ENCODE measurements around the gene STXBP4.
A peak's percentile ranks its signal among the peaks of the same experiment; 100 is the strongest.

Gene STXBP4

DNA sequence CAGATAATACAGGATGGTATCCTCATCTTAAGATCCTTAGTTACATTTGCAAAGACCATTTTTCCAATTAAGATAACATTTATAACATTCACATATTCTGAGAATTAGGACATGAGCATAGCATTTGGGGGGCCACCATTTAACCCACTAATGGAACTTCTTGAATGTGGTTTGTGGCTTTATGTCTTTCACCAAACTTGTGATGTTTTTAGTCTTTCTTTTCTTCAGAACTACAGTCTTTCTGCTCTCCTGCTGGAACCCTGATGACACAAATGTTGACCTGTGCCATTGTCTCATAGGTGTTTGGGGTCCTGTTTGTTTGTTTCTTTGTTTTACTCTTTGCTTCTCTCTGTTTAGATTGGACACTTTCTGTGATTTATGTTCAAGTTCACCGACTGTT, 23.3 kb upstream of the STXBP4 start:
- Histone ChIP-seq H3K27ac (ENCODE audit: low read length) (no peak overlapping the region), H3K9ac (ENCODE audit: low read depth, low read length) (no peak overlapping the region), H3K4me3 (ENCODE audit: low read length) (no peak overlapping the region), H3K9me3 (ENCODE audit: insufficient read depth, low read depth, low read length) (no peaks in the 10 kb centered on the region), H3K36me3 (ENCODE audit: insufficient read depth, low read depth, low read length) (peaks cover 76% of the 10 kb centered on the region), H3K4me1 (ENCODE audit: insufficient read depth, low read length) (no peaks in the 10 kb centered on the region), H3K27me3 (ENCODE audit: insufficient read depth, low read length) (no peaks in the 10 kb centered on the region)

DNA sequence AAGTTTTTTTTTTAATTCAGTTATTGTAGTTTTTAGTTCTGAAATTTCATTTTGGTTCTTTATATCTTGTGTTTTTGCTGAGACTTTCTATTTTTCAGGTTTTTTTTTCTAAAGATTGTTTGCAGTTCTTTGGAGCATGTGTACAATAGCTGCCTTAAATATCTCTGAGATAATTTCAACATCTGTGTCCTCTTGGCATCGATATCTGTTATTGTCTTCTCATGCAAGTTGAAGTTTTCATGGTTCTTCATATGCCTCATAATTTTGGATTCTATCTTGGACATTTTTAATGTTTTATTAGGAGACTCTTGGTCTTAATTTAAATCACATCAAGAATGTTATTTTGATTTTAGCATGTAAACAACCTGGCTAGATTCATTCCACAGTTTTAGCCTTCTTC, 22.9 kb upstream of the STXBP4 start:
- no peaks in the 10 kb centered on the region for H3K4me1 ChIP-seq (ENCODE audit: insufficient read depth, low read length)
- no peak overlapping the region for H3K4me3 ChIP-seq (ENCODE audit: low read length)
- no peaks in the 10 kb centered on the region for H3K9me3 ChIP-seq (ENCODE audit: insufficient read depth, low read depth, low read length)
- H3K27ac ChIP-seq (ENCODE audit: low read length) = no peak overlapping the region
- H3K27me3 ChIP-seq (ENCODE audit: insufficient read depth, low read length) = no peaks in the 10 kb centered on the region
- peaks cover 76% of the 10 kb centered on the region for H3K36me3 ChIP-seq (ENCODE audit: insufficient read depth, low read depth, low read length)
- H3K9ac ChIP-seq (ENCODE audit: low read depth, low read length) = no peak overlapping the region

DNA sequence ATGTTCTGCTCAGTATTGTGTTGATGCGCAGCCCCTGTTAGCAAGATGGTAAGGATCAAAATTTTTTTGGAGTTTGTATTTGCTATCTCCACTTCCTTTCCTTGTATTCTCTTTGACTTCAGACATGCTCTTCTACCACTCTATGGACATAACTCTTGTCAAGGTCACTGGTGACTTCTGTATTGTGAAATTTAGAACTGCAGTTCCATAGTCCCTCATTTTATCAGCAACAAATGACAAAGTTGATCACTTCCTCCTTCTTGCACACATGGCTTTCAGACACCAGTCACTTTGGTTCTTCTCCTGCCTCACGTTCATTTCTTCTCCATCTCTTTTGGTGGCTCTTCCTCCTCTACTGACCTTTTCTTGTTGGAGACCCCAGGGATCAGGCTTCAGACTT, 21.2 kb upstream of the STXBP4 start:
- Histone ChIP-seq H3K36me3 (ENCODE audit: insufficient read depth, low read depth, low read length) (peaks cover 76% of the 10 kb centered on the region), H3K9me3 (ENCODE audit: insufficient read depth, low read depth, low read length) (no peaks in the 10 kb centered on the region)

DNA sequence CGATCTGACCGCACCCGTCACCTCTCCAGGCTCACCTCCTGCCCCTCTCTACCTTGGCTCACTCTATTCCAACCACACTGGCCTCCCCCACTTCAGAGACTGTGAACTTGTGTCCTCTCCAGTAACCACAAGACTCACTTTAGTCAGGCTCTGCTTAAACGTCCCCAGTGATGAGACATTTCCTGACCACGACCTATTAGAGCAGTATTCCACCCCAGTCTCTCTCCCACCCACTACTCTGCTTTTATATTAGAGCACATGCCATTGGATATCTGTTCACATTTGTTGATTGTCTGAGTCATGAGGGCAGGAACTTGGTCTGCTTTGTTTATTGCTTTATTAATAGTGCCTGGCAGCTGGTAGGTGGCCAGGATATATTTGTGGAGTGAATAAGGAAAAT, 20.2 kb upstream of the STXBP4 start:
- Histone ChIP-seq H3K27ac (ENCODE audit: low read length) (no peak overlapping the region), H3K36me3 (ENCODE audit: insufficient read depth, low read depth, low read length) (peaks cover 85% of the 10 kb centered on the region), H3K4me3 (ENCODE audit: low read length) (no peak overlapping the region)

More for the DNA sequence above, 21.2 kb upstream of the STXBP4 start:
- Histone ChIP-seq H3K4me1 (ENCODE audit: insufficient read depth, low read length) (no peaks in the 10 kb centered on the region), H3K27me3 (ENCODE audit: insufficient read depth, low read length) (no peaks in the 10 kb centered on the region), H3K4me3 (ENCODE audit: low read length) (no peak overlapping the region), H3K9ac (ENCODE audit: low read depth, low read length) (no peak overlapping the region), H3K27ac (ENCODE audit: low read length) (no peak overlapping the region)

DNA sequence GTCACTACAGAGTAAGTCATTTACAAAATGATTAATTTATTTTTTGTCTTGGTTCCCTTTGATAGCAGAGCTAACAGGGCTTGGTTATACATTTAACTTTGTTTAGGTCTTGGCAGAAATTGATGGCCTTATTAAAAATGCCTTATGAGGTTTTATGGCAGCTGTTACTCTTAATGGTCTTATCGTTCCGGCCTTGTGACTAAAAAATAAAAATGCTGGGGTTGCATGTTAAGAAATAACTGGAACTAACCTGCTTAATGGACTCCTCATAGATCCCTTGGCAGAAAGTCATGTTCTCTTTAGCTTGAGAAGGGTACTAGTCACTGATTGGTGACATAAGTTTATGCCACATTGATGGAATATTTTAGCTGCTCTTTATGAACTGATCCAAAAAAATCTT, 18.4 kb upstream of the STXBP4 start:
- Histone ChIP-seq H3K4me1 (ENCODE audit: insufficient read depth, low read length) (no peaks in the 10 kb centered on the region), H3K4me3 (ENCODE audit: low read length) (no peak overlapping the region), H3K27ac (ENCODE audit: low read length) (no peak overlapping the region), H3K36me3 (ENCODE audit: insufficient read depth, low read depth, low read length) (peaks cover 96% of the 10 kb centered on the region), H3K9ac (ENCODE audit: low read depth, low read length) (no peak overlapping the region), H3K27me3 (ENCODE audit: insufficient read depth, low read length) (no peaks in the 10 kb centered on the region), H3K9me3 (ENCODE audit: insufficient read depth, low read depth, low read length) (no peaks in the 10 kb centered on the region)

More for the DNA sequence above, 20.2 kb upstream of the STXBP4 start:
- no peaks in the 10 kb centered on the region for H3K27me3 ChIP-seq (ENCODE audit: insufficient read depth, low read length)
- no peak overlapping the region for H3K9ac ChIP-seq (ENCODE audit: low read depth, low read length)
- H3K4me1 ChIP-seq (ENCODE audit: insufficient read depth, low read length) = no peaks in the 10 kb centered on the region
- H3K9me3 ChIP-seq (ENCODE audit: insufficient read depth, low read depth, low read length) = no peaks in the 10 kb centered on the region

DNA sequence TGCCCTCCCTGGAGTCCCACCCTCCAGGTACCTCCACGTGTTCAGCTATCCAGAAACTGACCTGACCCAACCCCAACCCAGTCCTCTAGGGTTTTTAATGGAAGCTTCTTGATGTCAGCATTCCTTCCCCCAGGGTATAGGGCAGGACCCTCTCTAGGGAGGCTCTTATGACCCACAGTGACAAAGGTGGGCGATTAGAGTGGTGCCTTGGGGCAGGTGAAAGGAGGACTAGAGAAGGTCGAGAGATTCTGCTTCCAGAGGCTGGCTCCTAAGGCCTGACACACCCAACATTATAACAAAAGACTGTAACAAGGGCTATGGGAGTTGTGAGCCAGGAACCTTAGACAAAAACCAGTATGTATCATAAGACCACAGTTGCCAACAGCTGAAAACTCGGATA, 17.3 kb upstream of the STXBP4 start:
- H3K27me3 ChIP-seq (ENCODE audit: insufficient read depth, low read length) = no peaks in the 10 kb centered on the region
- peaks cover 95% of the 10 kb centered on the region for H3K36me3 ChIP-seq (ENCODE audit: insufficient read depth, low read depth, low read length)
- no peak overlapping the region for H3K27ac ChIP-seq (ENCODE audit: low read length)
- no peaks in the 10 kb centered on the region for H3K4me1 ChIP-seq (ENCODE audit: insufficient read depth, low read length)
- H3K9ac ChIP-seq (ENCODE audit: low read depth, low read length) = no peak overlapping the region
- no peak overlapping the region for H3K4me3 ChIP-seq (ENCODE audit: low read length)
- no peaks in the 10 kb centered on the region for H3K9me3 ChIP-seq (ENCODE audit: insufficient read depth, low read depth, low read length)

DNA sequence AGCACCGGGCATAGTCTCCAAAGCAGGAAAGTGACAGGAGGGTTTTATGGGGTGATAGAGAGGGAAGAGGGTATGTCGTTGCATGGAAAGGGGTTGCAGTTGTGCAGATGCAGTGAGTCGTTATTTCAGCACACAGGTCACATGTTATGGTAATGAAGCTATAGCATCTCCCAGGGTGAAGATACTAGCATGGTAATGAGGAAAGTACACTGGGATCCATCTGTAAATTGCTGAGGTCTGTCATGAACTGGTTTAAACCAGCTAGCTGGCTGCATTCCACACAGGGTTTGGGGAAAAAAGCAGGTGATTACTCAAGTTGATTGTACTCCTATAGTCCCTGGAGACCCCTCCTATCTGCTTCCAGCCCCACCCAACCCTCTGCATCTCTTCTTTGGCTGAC, 11.8 kb upstream of the STXBP4 start:
- Histone ChIP-seq H3K4me1 (ENCODE audit: insufficient read depth, low read length) (peaks cover 9% of the 10 kb centered on the region), H3K27me3 (ENCODE audit: insufficient read depth, low read length) (no peaks in the 10 kb centered on the region), H3K9ac (ENCODE audit: low read depth, low read length) (no peak overlapping the region; the same call in 1 of the 2 replicates), H3K27ac (ENCODE audit: low read length) (no peak overlapping the region), H3K9me3 (ENCODE audit: insufficient read depth, low read depth, low read length) (no peaks in the 10 kb centered on the region), H3K36me3 (ENCODE audit: insufficient read depth, low read depth, low read length) (peaks cover 92% of the 10 kb centered on the region), H3K4me3 (ENCODE audit: low read length) (no peak overlapping the region)

DNA sequence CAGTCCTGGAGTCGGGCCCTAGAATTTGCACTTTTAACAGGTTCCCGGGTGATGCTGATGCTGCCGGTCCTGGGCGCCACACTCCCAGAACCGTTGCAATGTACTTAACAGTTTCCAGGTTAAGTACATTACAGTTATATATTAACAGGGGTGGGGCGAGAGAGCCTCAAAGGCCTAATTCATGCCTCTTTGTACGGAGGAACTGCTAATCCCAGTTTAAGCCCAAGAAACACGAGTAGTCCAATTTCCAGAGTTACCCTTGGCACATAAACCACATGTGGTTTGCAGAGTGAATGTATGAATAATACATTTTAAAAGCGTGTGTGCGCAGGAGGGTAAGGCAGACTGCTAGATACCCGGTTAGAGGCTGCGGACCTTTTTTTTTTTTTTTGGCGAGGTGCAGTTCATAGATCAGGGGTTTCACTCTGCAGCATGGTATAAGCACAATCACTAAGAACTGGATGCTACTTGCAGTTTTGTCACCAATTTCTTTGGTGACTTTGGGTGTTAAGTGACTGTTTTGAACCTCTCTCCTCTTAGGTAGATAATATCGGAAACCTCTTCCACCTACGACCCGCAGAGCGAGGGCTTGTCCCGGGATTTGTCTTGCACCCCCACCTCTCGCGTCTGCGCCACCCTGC, 824 bp upstream of the STXBP4 start:
- Histone ChIP-seq H3K4me3 (ENCODE audit: low read length) (peak overlapping the region; percentile 85), H3K9ac (ENCODE audit: low read depth, low read length) (peak overlapping the region; percentile 86), H3K27ac (ENCODE audit: low read length) (peak overlapping the region; percentile 67), H3K27me3 (ENCODE audit: insufficient read depth, low read length) (no peaks in the 10 kb centered on the region), H3K9me3 (ENCODE audit: insufficient read depth, low read depth, low read length) (no peaks in the 10 kb centered on the region), H3K36me3 (ENCODE audit: insufficient read depth, low read depth, low read length) (peaks cover 33% of the 10 kb centered on the region), H3K4me1 (ENCODE audit: insufficient read depth, low read length) (0 out of 2 replicates have a peak, but pooled peaks cover 2% of the 10 kb centered on the region)

DNA sequence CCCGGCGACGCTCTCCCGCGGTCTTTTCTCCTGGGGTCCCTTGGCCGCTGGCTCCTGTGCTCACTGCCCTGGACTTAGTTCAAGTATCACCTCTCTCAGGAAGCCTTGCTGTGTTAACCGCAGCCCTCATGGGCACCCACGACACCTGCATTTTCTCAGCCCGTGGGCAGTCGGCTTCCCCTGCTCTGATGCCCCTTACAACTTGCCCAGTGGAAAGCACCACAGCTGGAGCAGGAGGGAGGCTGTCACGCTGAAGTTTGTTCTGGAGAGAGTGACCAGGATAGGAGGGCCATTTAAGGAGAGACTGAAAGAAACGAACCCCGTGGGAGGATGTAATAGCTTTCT, 395 bp downstream of the STXBP4 start:
- Histone ChIP-seq H3K9me3 (ENCODE audit: insufficient read depth, low read depth, low read length) (no peaks in the 10 kb centered on the region), H3K27ac (ENCODE audit: low read length) (peak overlapping the region; percentile 21), H3K27me3 (ENCODE audit: insufficient read depth, low read length) (no peaks in the 10 kb centered on the region), H3K9ac (ENCODE audit: low read depth, low read length) (peak overlapping the region; percentile 86), H3K36me3 (ENCODE audit: insufficient read depth, low read depth, low read length) (peaks cover 21% of the 10 kb centered on the region), H3K4me3 (ENCODE audit: low read length) (peak overlapping the region; percentile 85), H3K4me1 (ENCODE audit: insufficient read depth, low read length) (0 out of 2 replicates have a peak, but pooled peaks cover 2% of the 10 kb centered on the region)

DNA sequence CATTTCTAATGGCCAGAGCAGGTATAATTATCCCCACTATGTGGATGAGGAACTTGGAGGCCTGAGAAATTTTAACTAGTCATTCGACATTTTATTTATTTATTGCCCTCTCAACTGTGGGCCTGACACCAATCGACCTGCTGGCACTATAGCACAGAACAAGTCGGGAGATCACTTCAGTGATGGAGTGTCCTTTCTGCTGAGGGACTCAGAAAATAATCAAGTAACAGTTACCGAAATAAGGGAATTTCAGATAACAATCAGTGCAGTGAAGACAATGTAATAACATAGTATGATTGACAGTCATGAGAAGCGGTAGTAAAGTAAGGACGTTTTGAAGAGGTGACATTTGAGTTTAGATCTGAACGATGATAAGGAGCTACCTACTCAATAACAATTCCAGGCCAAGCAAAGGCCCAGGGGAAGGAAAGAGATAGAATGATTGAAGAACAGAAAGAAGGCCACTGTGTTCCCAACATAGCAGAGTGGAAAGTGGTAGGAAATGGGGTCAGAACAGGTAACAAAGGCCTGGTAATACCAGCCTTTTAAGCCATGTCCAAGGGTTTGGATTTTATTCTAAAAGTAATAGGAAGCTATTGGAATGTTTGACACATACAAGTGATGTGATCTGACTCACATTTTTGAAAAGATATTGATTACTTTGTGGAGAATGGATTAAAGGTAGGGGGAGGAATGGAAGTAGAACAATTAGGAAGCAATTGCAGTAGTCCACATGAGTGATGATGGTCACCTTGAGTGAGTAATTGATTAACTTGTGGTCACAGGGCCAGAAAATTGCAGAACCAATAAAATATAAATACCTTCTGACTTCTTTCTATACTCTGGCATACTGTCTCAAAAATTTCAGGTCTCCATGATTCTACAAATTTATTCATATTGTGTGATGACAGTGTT, 1.4 kb downstream of the STXBP4 start:
- no peak overlapping the region for H3K27ac ChIP-seq (ENCODE audit: low read length)
- H3K4me3 ChIP-seq (ENCODE audit: low read length) = peak overlapping the region; percentile 85
- no peaks in the 10 kb centered on the region for H3K9me3 ChIP-seq (ENCODE audit: insufficient read depth, low read depth, low read length)
- H3K36me3 ChIP-seq (ENCODE audit: insufficient read depth, low read depth, low read length) = peaks cover 11% of the 10 kb centered on the region
- H3K27me3 ChIP-seq (ENCODE audit: insufficient read depth, low read length) = no peaks in the 10 kb centered on the region
- H3K9ac ChIP-seq (ENCODE audit: low read depth, low read length) = peak overlapping the region; percentile 86; the same call in 1 of the 2 replicates
- H3K4me1 ChIP-seq (ENCODE audit: insufficient read depth, low read length) = 0 out of 2 replicates have a peak, but pooled peaks cover 2% of the 10 kb centered on the region

DNA sequence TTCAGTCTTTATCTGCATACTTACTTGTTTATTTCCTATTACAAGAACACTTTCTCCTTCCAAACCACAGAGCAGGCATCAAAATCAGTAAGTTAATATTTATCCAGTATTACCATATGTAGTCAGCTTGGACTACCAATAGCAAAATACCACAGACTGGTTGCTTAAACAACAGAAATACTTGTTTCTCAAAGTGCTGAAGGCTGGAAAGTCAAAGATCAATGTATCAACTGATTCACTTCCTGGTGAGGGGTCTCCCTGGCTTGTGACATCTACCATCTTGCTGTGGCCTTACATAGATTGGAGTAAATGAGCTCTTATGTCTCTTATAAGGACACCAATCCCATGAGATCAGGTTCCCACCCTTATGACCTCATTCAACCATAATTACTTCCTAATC, 2.6 kb downstream of the STXBP4 start:
- H3K9me3 ChIP-seq (ENCODE audit: insufficient read depth, low read depth, low read length) = no peaks in the 10 kb centered on the region
- no peak overlapping the region for H3K4me3 ChIP-seq (ENCODE audit: low read length)
- no peaks in the 10 kb centered on the region for H3K27me3 ChIP-seq (ENCODE audit: insufficient read depth, low read length)
- H3K4me1 ChIP-seq (ENCODE audit: insufficient read depth, low read length) = 0 out of 2 replicates have a peak, but pooled peaks cover 1% of the 10 kb centered on the region
- H3K9ac ChIP-seq (ENCODE audit: low read depth, low read length) = no peak overlapping the region
- H3K27ac ChIP-seq (ENCODE audit: low read length) = no peak overlapping the region
- H3K36me3 ChIP-seq (ENCODE audit: insufficient read depth, low read depth, low read length) = no peaks in the 10 kb centered on the region; the same call in 1 of the 2 replicates

DNA sequence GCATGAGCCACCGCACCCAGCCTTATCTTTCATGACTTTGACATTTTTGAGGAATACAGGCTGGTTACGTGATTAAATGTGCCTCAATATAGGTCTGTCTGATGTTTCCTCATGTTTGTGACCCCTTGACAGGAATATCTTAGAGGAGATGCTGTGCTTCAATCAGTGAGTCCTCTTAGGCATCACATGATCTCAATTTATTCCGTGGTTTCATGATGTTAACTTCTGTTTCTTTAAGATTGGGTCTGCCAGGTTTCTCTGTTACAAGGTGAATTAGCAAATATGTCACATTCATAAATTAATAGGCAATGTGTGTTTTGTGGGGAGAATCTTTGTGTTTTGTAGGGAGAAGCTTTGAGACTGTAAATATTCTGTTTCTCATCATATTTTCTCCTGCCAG, 3.3 kb downstream of the STXBP4 start:
- Histone ChIP-seq H3K9ac (ENCODE audit: low read depth, low read length) (no peak overlapping the region), H3K4me1 (ENCODE audit: insufficient read depth, low read length) (no peaks in the 10 kb centered on the region), H3K9me3 (ENCODE audit: insufficient read depth, low read depth, low read length) (no peaks in the 10 kb centered on the region), H3K4me3 (ENCODE audit: low read length) (no peak overlapping the region), H3K27me3 (ENCODE audit: insufficient read depth, low read length) (no peaks in the 10 kb centered on the region), H3K27ac (ENCODE audit: low read length) (no peak overlapping the region), H3K36me3 (ENCODE audit: insufficient read depth, low read depth, low read length) (no peaks in the 10 kb centered on the region)
